Naive thymus-derived CD4-positive, alpha-beta T cell (primary cell): ENCODE measurements around the gene RHEB. TPM values are rescaled to one million over a fixed set of nuclear protein-coding genes. Genes with fewer than 3 reads are reported as not detected.

Experiments used
- ATAC-seq: fragments of 150-1000 bp; cut with Tn5 transposase; 2 replicates; pipeline ENCODE4 v1.10.0; 2021; ENCODE audit warnings: mild to moderate bottlenecking, moderate library complexity
- CTCF ChIA-PET: fragments of 350-600 bp; sonication (Branson Sonifier 250); formaldehyde crosslinking; loops from one replicate; lab custom pipeline; 2021; ENCODE audit warnings: antibody characterized with exemption; lab: Charles Lee
- POLR2A ChIA-PET: fragments of 350-600 bp; sonication (Branson Sonifier 250); formaldehyde crosslinking; loops from one replicate; lab custom pipeline; 2021; ENCODE audit warnings: antibody characterized with exemption, inconsistent platforms; lab: Charles Lee
- DNase-seq, 9 donors: peaks; one replicate each; pipeline versions ENCODE4 v3.0.0 to v3.0.0-alpha.2; 2020 to 2022; ENCODE audit warnings: mixed read lengths in 1 of 9
- H3K27ac ChIP-seq: one replicate; pipeline ENCODE4 v1.7.0; 2013; ENCODE audit warnings: mild to moderate bottlenecking, low read depth, low read length, moderate library complexity
- H3K27me3 ChIP-seq, 2 donors: one replicate each; pipeline ENCODE4 v1.7.0; 2013; ENCODE audit warnings: low read length in 2 of 2, mild to moderate bottlenecking in 2 of 2, moderate library complexity in 2 of 2; ENCODE audit not compliant: control insufficient read depth in 2 of 2, insufficient read depth in 2 of 2
- H3K36me3 ChIP-seq, 3 experiments: 1 replicate in 2 of 3; 2 replicates in 1 of 3; pipeline ENCODE4 v1.7.0; 2013; ENCODE audit warnings: low read length in 3 of 3, mild to moderate bottlenecking in 3 of 3, moderate library complexity in 1 of 3; ENCODE audit not compliant: insufficient read depth in 3 of 3, control insufficient read depth in 2 of 3
- H3K4me1 ChIP-seq, 2 donors: one replicate each; pipeline ENCODE4 v1.7.0; 2013; ENCODE audit warnings: low read length in 2 of 2, mild to moderate bottlenecking in 2 of 2, moderate library complexity in 1 of 2; ENCODE audit not compliant: control insufficient read depth in 2 of 2, insufficient read depth in 2 of 2
- H3K4me3 ChIP-seq: 2 replicates; pipeline ENCODE4 v1.7.0; 2013; ENCODE audit warnings: mild to moderate bottlenecking, low read length
- H3K9me3 ChIP-seq, 3 experiments: 1 replicate in 2 of 3; 2 replicates in 1 of 3; pipeline ENCODE4 v1.7.0; 2013; ENCODE audit warnings: low read length in 3 of 3; ENCODE audit not compliant: control insufficient read depth in 2 of 3
- H3K27ac Mint-ChIP-seq, 9 donors: one replicate each; pipeline ENCODE4 v1.8.0; 2020 to 2022; ENCODE audit warnings: mixed read lengths in 9 of 9, mild to moderate bottlenecking in 8 of 9, moderate library complexity in 5 of 9, inconsistent platforms in 2 of 9
- H3K27me3 Mint-ChIP-seq, 5 donors: one replicate each; pipeline ENCODE4 v1.8.0; 2021 to 2022; ENCODE audit warnings: mixed read lengths in 5 of 5, mild to moderate bottlenecking in 1 of 5
- H3K36me3 Mint-ChIP-seq, 5 donors: one replicate each; pipeline ENCODE4 v1.8.0; 2020 to 2022; ENCODE audit warnings: mixed read lengths in 5 of 5, mild to moderate bottlenecking in 3 of 5, inconsistent platforms in 1 of 5
- H3K4me1 Mint-ChIP-seq, 7 donors: one replicate each; pipeline ENCODE4 v1.8.0; 2020 to 2022; ENCODE audit warnings: mixed read lengths in 7 of 7, mild to moderate bottlenecking in 3 of 7, inconsistent platforms in 1 of 7
- H3K4me3 Mint-ChIP-seq, 10 donors: one replicate each; pipeline ENCODE4 v1.8.0; 2020 to 2022; ENCODE audit warnings: mild to moderate bottlenecking in 10 of 10, mixed read lengths in 10 of 10, moderate library complexity in 6 of 10, inconsistent platforms in 2 of 10
- H3K9me3 Mint-ChIP-seq, 11 donors: one replicate each; pipeline ENCODE4 v1.8.0; 2020 to 2022; ENCODE audit warnings: mixed read lengths in 11 of 11, mild to moderate bottlenecking in 4 of 11, inconsistent platforms in 1 of 11, moderate library complexity in 1 of 11
- intact Hi-C, 2 donors: fragments of 100-400 bp; cut with micrococcal nuclease; formaldehyde crosslinking; loops; one replicate each; pipeline ENCODE4 v1.15.1; 2023
- polyA plus RNA-seq, 2 donors: library from polyadenylated mRNA; unstranded; fragments of 300-500 nt; fragmentation: Illumina TruSeq; gene quantifications; one replicate each; pipeline ENCODE4 v1.2.3, GENCODE V29; 2021
- total RNA-seq, 6 experiments: library from RNA in 5 of 6; stranded (reverse) in 5 of 6; gene quantifications; 1 replicate in 5 of 6; 2 replicates in 1 of 6; pipeline ENCODE4 v1.2.3 and lab custom pipeline; 2021 to 2026

The RHEB gene
- total and polyA plus RNA-seq, 7 experiments from 2014 or later, result 31.2 to 62.6 (median 50.8) TPM

DNA sequence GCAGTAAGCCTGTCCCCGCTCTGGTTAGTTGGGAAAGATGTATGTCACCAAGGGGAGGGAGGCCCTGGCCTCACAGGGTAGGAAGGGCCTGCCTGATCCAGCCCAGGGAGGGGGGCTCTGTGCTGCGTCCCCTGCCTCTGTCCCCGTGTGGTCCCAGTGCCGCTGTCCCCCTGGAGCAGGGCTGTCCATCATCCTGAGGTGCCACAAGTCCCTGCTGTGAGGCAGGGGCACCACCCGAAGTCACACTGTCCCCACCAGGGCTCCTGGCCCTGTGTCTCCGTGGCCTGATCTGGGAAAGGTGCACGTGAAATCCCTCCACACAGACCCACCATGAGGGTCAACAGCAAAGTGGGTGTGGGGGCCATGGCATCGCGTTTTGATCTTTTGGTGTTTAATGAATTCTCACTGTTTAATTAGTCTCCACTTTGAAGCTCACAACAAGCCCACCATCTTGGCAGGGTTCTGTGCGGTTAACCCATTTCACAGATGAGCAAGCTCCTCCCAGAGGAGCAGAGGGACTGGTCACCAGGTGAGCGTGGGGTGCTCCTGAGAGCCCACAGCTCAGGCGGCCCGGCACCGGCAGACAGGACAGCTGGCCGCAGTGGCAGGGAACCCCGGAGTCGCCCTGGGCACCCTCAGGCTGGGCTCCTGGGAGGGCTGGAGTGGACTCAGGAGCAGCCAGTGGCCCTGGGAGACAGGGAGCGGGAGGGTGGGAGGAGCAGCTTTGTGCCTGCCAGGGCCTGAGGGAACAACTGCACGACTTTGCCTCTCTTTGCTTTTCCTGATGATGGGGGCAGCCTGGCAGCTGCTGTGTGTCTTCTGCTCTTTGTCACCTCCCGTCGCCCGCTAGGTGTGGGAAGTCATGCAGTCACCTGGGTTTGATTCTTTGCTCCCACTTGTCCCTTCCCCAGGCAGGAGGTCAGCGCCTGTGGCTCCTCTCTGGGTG is 67.8 kb downstream of the RHEB start:
- no peak overlapping the region for H3K27ac ChIP-seq
- no peak for DNase-seq
- intact Hi-C loops, result no loop called here
- no peaks in the 10 kb centered on the region for H3K36me3 Mint-ChIP-seq
- no peak for ATAC-seq
- H3K27ac Mint-ChIP-seq, result no peak overlapping the region
- H3K27me3 Mint-ChIP-seq, result peaks cover 0 to 10% (median 4%) of the 10 kb centered on the region in 5 donors
- POLR2A ChIA-PET, result no interaction called here
- no peak overlapping the region for H3K4me3 ChIP-seq
- peaks cover 0 to 11% (median 4%) of the 10 kb centered on the region in 7 donors for H3K4me1 Mint-ChIP-seq
- CTCF ChIA-PET, result interaction anchor here (0.6 to 0.7 kb wide), 3 partner anchors 55 to 88 kb away, joined by 3 read pairs; no protein-coding TSS in a partner anchor
- no peaks in the 10 kb centered on the region for H3K27me3 ChIP-seq
- H3K9me3 Mint-ChIP-seq, result no peaks in the 10 kb centered on the region
- no peaks in the 10 kb centered on the region for H3K9me3 ChIP-seq
- peaks cover 0 to 3% of the 10 kb centered on the region in 2 donors for H3K4me1 ChIP-seq
- H3K4me3 Mint-ChIP-seq, result no peak overlapping the region
- H3K36me3 ChIP-seq, result no peaks in the 10 kb centered on the region

DNA sequence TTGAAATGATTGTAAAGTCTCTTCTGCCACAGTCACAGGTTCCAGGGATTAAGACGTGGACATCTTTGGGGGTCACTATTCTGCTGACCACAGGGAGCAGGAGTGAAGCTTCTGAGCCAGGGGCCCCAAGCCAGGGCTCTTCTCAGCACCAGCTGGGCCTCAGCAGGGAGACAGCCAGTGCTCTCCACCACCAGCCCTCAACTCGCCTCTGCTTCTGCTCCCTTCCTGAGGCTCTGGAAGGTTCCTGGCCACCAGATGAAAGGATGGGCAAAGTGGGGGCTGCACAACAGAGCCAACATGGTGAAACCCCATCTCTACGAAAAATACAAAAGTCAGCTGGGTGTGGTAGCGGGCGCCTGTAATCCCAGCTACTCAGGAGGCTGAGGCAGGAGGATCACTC is 68.5 kb downstream of the RHEB start:
- ATAC-seq, result no peak
- Mint-ChIP-seq H3K27ac (no peak overlapping the region), H3K4me1 (peaks cover 0 to 19% (median 7%) of the 10 kb centered on the region in 7 donors), H3K9me3 (no peaks in the 10 kb centered on the region), H3K36me3 (no peaks in the 10 kb centered on the region), H3K27me3 (peaks cover 0 to 12% (median 4%) of the 10 kb centered on the region in 5 donors), H3K4me3 (peak overlapping the region in 1 of 10 donors; percentile 68)
- intact Hi-C loops, result no loop called here
- CTCF ChIA-PET, result interaction anchor here (0.7 to 4.6 kb wide), 3 partner anchors 33 to 100 kb away, joined by 3 to 130 read pairs (median 29); no protein-coding TSS in a partner anchor
- POLR2A ChIA-PET, result no interaction called here
- H3K4me3 ChIP-seq, result no peak overlapping the region
- H3K27me3 ChIP-seq, result no peaks in the 10 kb centered on the region
- no peak for DNase-seq
- H3K27ac ChIP-seq, result no peak overlapping the region
- H3K9me3 ChIP-seq, result no peaks in the 10 kb centered on the region
- H3K4me1 ChIP-seq, result peaks cover 0 to 3% of the 10 kb centered on the region in 2 donors
- no peaks in the 10 kb centered on the region for H3K36me3 ChIP-seq

GRCh38 chr7:151449990-151450389 is 69.7 kb downstream of the RHEB start:
- H3K9me3 ChIP-seq, result no peaks in the 10 kb centered on the region
- intact Hi-C loops, result loop anchor here (2.0 to 5.0 kb wide), 4 partner anchors 38 to 309 kb away; partner anchors contain the start of gene WDR86 (in 1 of the 2)
- no peak overlapping the region for H3K27ac ChIP-seq
- Mint-ChIP-seq H3K27ac (no peak overlapping the region), H3K4me1 (peaks cover 0 to 30% (median 8%) of the 10 kb centered on the region in 7 donors), H3K9me3 (no peaks in the 10 kb centered on the region), H3K4me3 (peak overlapping the region in 3 of 10 donors; percentile 34 to 65 (median 38)), H3K36me3 (no peaks in the 10 kb centered on the region), H3K27me3 (peaks cover 0 to 17% (median 4%) of the 10 kb centered on the region in 5 donors)
- peaks cover 0 to 3% of the 10 kb centered on the region in 2 donors for H3K4me1 ChIP-seq
- no peaks in the 10 kb centered on the region for H3K36me3 ChIP-seq
- ATAC-seq (no peak), DNase-seq (no peak)
- POLR2A ChIA-PET, result interaction anchor here (0.7 to 0.9 kb wide), 2 partner anchors 72 to 82 kb away, joined by 3 to 4 read pairs; no protein-coding TSS in a partner anchor
- H3K4me3 ChIP-seq, result no peak overlapping the region
- no peaks in the 10 kb centered on the region for H3K27me3 ChIP-seq
- CTCF ChIA-PET, result interaction anchor here (2.8 to 4.6 kb wide), 5 partner anchors 17 to 133 kb away, joined by 10 to 130 read pairs (median 29); no protein-coding TSS in a partner anchor

DNA sequence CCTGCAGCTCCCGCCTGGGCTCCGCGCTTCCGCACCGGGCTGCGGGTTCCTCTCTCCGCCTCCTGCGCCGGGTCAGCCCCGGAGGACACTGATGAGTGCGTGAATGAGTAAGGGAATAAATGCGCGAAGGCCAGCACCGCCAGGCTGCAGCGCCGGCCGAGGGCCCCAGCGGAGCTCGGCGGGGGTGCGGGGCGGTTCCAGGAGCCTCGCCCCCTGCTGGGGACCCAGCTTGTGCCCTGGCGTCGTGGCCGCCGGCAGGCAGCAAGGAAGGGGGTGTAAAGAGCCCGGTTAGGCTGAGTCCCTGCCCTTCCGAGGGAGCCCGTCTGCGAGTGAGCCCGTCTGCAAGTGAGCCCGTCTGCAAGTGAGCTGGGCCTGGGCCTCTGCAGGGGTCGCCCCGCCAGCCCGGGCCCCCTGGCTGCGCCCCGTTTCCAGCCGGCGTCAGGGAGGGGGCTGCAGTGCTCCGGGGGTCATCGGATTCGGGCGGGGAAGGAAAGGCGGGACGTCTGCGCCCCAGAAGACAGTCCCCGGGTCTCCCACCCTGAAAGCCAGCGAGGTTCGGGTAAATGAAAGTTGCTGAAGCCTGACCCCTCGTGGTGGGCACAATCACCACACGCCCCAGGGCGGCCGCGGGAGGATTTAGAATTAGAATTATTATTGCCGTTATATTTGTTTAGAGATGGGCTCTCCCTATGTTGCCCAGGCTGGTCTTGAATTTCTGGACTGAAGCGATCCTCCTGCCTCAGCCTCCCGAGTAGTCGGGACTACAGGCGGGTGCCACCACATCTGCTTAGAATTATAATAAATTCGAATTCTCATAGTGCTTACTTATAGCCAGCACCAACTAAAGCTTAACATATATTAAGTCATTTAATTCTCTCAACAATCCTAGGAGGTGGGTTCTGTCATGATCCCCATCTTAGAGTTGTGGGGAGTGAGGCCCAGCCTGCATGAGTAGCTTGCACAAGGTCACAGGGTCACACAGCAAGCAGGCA is 71.1 kb downstream of the RHEB start:
- DNase-seq (peak; percentile 67 to 87 (median 83)), ATAC-seq (peak; percentile 92)
- ChIA-PET CTCF (interaction anchor here (0.5 to 4.6 kb wide), 26 partner anchors 9 to 277 kb away, joined by 3 to 130 read pairs (median 4); no protein-coding TSS in a partner anchor), POLR2A (interaction anchor here (0.6 to 1.7 kb wide), 10 partner anchors 19 to 133 kb away, joined by 3 to 10 read pairs (median 4); no protein-coding TSS in a partner anchor)
- Mint-ChIP-seq H3K27me3 (peaks cover 0 to 23% (median 4%) of the 10 kb centered on the region in 5 donors), H3K4me3 (peak overlapping the region; percentile 69 to 88 (median 80)), H3K36me3 (no peaks in the 10 kb centered on the region), H3K4me1 (peaks cover 0 to 32% (median 8%) of the 10 kb centered on the region in 7 donors), H3K9me3 (no peaks in the 10 kb centered on the region), H3K27ac (peak overlapping the region in 6 of 9 donors; percentile 28 to 88 (median 42))
- Histone ChIP-seq H3K9me3 (no peaks in the 10 kb centered on the region), H3K27me3 (no peaks in the 10 kb centered on the region), H3K4me1 (peaks cover 0 to 3% of the 10 kb centered on the region in 2 donors), H3K36me3 (no peaks in the 10 kb centered on the region), H3K4me3 (peak overlapping the region; percentile 68), H3K27ac (peak overlapping the region; percentile 64)
- intact Hi-C loops, result loop anchor here (1.0 to 5.0 kb wide), 10 partner anchors 15 to 311 kb away; partner anchors contain the start of gene WDR86 (in 1 of the 2)

GRCh38 chr7:151447901-151448260 is 71.8 kb downstream of the RHEB start:
- Histone ChIP-seq H3K27me3 (no peaks in the 10 kb centered on the region), H3K36me3 (no peaks in the 10 kb centered on the region), H3K4me3 (peak overlapping the region; percentile 68), H3K27ac (no peak overlapping the region), H3K9me3 (no peaks in the 10 kb centered on the region), H3K4me1 (peaks cover 0 to 3% of the 10 kb centered on the region in 2 donors)
- intact Hi-C loops, result loop anchor here (1.0 to 5.0 kb wide), 10 partner anchors 15 to 311 kb away; partner anchors contain the start of gene WDR86 (in 1 of the 2)
- POLR2A ChIA-PET, result interaction anchor here (0.8 to 1.7 kb wide), 7 partner anchors 18 to 133 kb away, joined by 3 to 10 read pairs (median 4); no protein-coding TSS in a partner anchor
- H3K4me1 Mint-ChIP-seq, result peaks cover 0 to 37% (median 12%) of the 10 kb centered on the region in 7 donors
- CTCF ChIA-PET, result interaction anchor here (0.5 to 4.6 kb wide), 22 partner anchors 9 to 278 kb away, joined by 3 to 130 read pairs (median 4); no protein-coding TSS in a partner anchor
- peak overlapping the region in 3 of 9 donors; percentile 77 to 83 (median 82) for H3K27ac Mint-ChIP-seq
- peak overlapping the region; percentile 65 to 88 (median 82) for H3K4me3 Mint-ChIP-seq
- DNase-seq (no peak), ATAC-seq (no peak)
- no peaks in the 10 kb centered on the region for H3K9me3 Mint-ChIP-seq
- H3K36me3 Mint-ChIP-seq, result no peaks in the 10 kb centered on the region
- peaks cover 0 to 28% (median 4%) of the 10 kb centered on the region in 5 donors for H3K27me3 Mint-ChIP-seq
